Measurements from ENCODE around the gene ADAMTS14.

Gene ADAMTS14

DNA sequence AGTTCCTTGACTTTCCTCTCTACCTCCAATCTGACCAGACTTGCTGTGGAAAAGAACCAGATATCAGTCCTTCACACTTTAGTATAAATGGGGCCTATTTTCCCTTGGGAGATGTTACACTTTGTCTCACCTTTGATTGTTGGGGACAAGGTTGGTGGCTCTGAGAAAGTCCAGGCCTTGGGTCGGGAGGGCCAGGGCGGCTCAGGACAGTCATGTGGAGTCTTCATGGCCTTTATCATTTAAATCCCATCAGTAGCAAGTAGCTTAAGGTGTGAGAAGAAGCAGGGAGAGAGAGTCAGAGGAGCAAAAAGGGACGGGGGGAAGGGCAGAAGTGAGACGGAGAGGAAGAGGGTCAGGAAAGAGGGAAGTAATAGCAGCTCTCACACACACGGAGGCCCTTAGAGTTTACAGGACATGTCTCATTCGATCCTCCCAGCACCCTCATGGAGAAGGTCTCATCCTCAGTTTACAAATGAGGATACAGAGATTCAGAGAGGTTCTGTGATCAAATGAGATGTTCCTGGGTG is 72.4 kb downstream of the ADAMTS14 start:
- no peak overlapping the region for H3K4me3 ChIP-seq (ENCODE audit: low read depth, low read length)
- TF ChIP-seq, protein P1, sequence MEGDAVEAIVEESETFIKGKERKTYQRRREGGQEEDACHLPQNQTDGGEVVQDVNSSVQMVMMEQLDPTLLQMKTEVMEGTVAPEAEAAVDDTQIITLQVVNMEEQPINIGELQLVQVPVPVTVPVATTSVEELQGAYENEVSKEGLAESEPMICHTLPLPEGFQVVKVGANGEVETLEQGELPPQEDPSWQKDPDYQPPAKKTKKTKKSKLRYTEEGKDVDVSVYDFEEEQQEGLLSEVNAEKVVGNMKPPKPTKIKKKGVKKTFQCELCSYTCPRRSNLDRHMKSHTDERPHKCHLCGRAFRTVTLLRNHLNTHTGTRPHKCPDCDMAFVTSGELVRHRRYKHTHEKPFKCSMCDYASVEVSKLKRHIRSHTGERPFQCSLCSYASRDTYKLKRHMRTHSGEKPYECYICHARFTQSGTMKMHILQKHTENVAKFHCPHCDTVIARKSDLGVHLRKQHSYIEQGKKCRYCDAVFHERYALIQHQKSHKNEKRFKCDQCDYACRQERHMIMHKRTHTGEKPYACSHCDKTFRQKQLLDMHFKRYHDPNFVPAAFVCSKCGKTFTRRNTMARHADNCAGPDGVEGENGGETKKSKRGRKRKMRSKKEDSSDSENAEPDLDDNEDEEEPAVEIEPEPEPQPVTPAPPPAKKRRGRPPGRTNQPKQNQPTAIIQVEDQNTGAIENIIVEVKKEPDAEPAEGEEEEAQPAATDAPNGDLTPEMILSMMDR (IDR thresholded peaks at IDR 0.05; ENCODE audit: low read depth, low read length): no peak

DNA sequence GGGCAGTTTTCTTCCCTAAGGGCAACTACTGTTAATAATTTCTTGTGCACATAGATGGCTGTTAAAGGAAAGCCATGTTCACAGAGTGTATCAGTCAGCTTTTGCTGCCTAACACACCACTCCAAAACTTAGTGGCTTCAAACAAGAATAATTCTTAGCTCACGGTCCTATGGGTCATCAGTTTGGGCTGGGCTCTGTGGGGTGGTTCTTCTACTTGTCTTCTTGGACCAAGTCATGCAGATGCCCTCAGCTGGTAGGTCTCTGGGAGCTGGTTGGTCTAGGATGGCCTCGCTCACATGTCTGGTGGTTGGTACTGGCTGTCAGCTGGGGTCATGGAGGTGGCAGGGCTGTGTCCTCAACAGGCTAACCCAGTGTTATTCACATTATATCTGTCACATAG is 73.2 kb downstream of the ADAMTS14 start:
- TF ChIP-seq, protein P1 (IDR thresholded peaks at IDR 0.05; ENCODE audit: low read depth, low read length): no peak

DNA sequence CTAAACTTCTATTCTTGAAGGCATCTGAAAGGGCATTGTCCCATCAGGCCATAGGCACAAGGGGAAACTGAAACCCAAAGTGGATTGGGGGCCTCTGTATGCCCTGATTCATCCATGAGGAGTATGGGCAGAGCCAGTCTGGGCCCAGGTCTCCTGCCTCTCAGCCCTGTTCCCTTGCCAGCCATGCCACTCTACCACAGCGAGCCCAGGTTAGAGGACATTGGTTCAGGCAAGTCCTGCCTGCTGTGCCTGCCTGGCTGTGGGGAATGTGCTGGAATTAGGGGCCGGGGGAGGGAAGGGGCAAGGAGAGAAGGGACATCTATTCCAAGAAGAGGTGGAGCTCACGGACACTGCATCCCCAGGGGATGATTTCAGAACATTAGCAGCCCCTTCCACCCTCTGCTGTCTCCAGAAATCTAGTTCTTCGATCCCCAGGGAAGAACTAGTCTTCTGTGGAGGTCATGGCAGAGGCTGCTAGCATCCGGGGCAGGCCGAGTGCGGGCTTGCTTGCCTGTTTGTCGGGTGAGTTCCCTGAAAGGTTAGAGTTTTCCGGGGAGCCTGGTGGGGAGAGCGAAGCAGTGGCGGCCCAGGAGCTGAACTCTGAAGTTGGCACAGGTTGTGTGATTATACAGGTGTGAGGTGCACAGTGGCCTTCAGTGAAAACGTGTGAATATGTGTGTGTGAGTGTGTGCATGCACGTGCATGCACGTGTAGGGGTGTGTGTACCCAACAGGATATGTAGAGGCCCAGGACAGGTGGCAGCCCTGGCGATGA is 75.1 kb downstream of the ADAMTS14 start:
- no peak overlapping the region for H3K4me3 ChIP-seq (ENCODE audit: low read depth, low read length)
- TF ChIP-seq, protein P1 (IDR thresholded peaks at IDR 0.05; ENCODE audit: low read depth, low read length): no peak

More for the DNA sequence above, 73.2 kb downstream of the ADAMTS14 start:
- no peak overlapping the region for H3K4me3 ChIP-seq (ENCODE audit: low read depth, low read length)

GRCh38 chr10:70748305-70748704 is 76.0 kb downstream of the ADAMTS14 start:
- TF ChIP-seq, protein P1 (IDR thresholded peaks at IDR 0.05; ENCODE audit: low read depth, low read length): no peak
- no peak overlapping the region for H3K4me3 ChIP-seq (ENCODE audit: low read depth, low read length)

- TF ChIP-seq, protein P1 (IDR thresholded peaks at IDR 0.05; ENCODE audit: low read depth, low read length): no peak
- H3K4me3 ChIP-seq (ENCODE audit: low read depth, low read length): no peak overlapping the region
Measured at GRCh38 chr10:70748801-70749573, 76.7 kb downstream of the ADAMTS14 start.

DNA sequence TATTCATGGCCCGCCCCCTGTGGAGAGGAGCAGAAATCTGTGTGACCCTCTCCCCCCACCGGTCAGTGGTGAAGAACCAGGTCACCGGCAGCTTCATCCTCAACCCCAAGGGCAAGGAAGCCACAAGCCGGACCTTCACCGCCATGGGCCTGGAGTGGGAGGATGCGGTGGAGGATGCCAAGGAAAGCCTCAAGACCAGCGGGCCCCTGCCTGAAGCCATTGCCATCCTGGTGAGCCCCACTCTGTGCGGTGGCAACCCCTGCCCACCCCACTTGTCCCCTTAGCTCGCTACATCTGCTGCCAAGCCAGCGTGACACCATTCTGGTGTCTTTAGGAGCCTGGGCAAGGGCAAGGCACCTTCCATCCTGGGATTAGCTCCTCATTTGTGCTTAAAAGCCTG is 77.5 kb downstream of the ADAMTS14 start:
- TF ChIP-seq, protein P1 (IDR thresholded peaks at IDR 0.05; ENCODE audit: low read depth, low read length): no peak

More for the DNA sequence above, 77.5 kb downstream of the ADAMTS14 start:
- H3K4me3 ChIP-seq (ENCODE audit: low read depth, low read length): no peak overlapping the region
